GM19239 (cell line): Measurements from ENCODE around the gene IL25.

Experiments used
- DNase-seq: peaks from one replicate; pipeline ENCODE4 v3.0.0; 2011; ENCODE audit warnings: low spot score; ENCODE audit not compliant: insufficient read length
- FAIRE-seq: peaks from 2 replicates; lab custom pipeline; 2011; peaks lifted over from hg19 to GRCh38; lab: Jason Lieb, UNC

IL25 gene

GRCh38 chr14:23370221-23370620 lies 2.4 kb upstream of the IL25 start:
- DNase-seq (no peak), FAIRE-seq (no peak)

GRCh38 chr14:23371865-23372264 lies 744 bp upstream of the IL25 start:
- FAIRE-seq (no peak), DNase-seq (no peak)

GRCh38 chr14:23373041-23373440 lies 432 bp downstream of the IL25 start:
- no peak for DNase-seq
- no peak for FAIRE-seq

- DNase-seq = no peak
- no peak for FAIRE-seq
Measured at GRCh38 chr14:23375527-23376251, 3.1 kb downstream of the IL25 start.

- no peak for DNase-seq
- no peak for FAIRE-seq
Measured at GRCh38 chr14:23376482-23377197, 4.0 kb downstream of the IL25 start, which contains the start of gene CMTM5. Gene CMTM5, plus strand, starts transcription at chr14:23377046. Its CDS starts 206 bp downstream, at chr14:23377252.

GRCh38 chr14:23377198-23377550 lies 4.6 kb downstream of the IL25 start:
- DNase-seq (no peak), FAIRE-seq (no peak)

GRCh38 chr14:23377573-23378563 lies 5.3 kb downstream of the IL25 start:
- FAIRE-seq (no peak), DNase-seq (no peak)

- no peak for DNase-seq
Measured at GRCh38 chr14:23378612-23379220, 6.1 kb downstream of the IL25 start.

GRCh38 chr14:23379366-23380196 lies 7.0 kb downstream of the IL25 start:
- FAIRE-seq (peak; percentile 81), DNase-seq (peak; percentile 83)

More at GRCh38 chr14:23378612-23379220, 6.1 kb downstream of the IL25 start:
- FAIRE-seq = no peak

GRCh38 chr14:23380197-23380914 lies 7.7 kb downstream of the IL25 start:
- FAIRE-seq = no peak
- no peak for DNase-seq

- FAIRE-seq = no peak
- no peak for DNase-seq
Measured at GRCh38 chr14:23380976-23381375, 8.4 kb downstream of the IL25 start.

- DNase-seq = no peak
- FAIRE-seq = no peak
Measured at GRCh38 chr14:23381871-23382270, 9.3 kb downstream of the IL25 start.

- DNase-seq = no peak
- FAIRE-seq = no peak
Measured at GRCh38 chr14:23382276-23382675, 9.7 kb downstream of the IL25 start.

- DNase-seq (no peak), FAIRE-seq (no peak)
Measured at GRCh38 chr14:23382731-23383440, 10.3 kb downstream of the IL25 start.

- DNase-seq (no peak), FAIRE-seq (no peak)
Measured at GRCh38 chr14:23384364-23385080, 11.9 kb downstream of the IL25 start.

- no peak for FAIRE-seq
Measured at GRCh38 chr14:23385244-23385641, 12.6 kb downstream of the IL25 start.

GRCh38 chr14:23385642-23386265 lies 13.1 kb downstream of the IL25 start:
- DNase-seq (no peak), FAIRE-seq (no peak)

More at GRCh38 chr14:23385244-23385641, 12.6 kb downstream of the IL25 start:
- no peak for DNase-seq
